SU-DHL-6 (cell line): ENCODE measurements around the gene EREG.

Experiments used
- EZH2phosphoT487 ChIP-seq: fragments of 200-600 bp; sonication (generic), shearing (Covaris generic); conservative IDR thresholded peaks from 2 replicates; pipeline ENCODE4 v1.6.1; 2018; ENCODE audit warnings: mild to moderate bottlenecking, antibody characterized with exemption, low read length, moderate library complexity, mixed read lengths
- TF ChIP-seq, protein P1 (sequence below): fragments of 200-600 bp; sonication (generic); IDR thresholded peaks from one replicate; pipeline ENCODE4 v1.5.1; 2017; ENCODE audit warnings: antibody characterized with exemption, mild to moderate bottlenecking, low read length, moderate library complexity; ENCODE audit not compliant: insufficient read depth, poor library complexity, severe bottlenecking

- TF ChIP-seq, protein P1, sequence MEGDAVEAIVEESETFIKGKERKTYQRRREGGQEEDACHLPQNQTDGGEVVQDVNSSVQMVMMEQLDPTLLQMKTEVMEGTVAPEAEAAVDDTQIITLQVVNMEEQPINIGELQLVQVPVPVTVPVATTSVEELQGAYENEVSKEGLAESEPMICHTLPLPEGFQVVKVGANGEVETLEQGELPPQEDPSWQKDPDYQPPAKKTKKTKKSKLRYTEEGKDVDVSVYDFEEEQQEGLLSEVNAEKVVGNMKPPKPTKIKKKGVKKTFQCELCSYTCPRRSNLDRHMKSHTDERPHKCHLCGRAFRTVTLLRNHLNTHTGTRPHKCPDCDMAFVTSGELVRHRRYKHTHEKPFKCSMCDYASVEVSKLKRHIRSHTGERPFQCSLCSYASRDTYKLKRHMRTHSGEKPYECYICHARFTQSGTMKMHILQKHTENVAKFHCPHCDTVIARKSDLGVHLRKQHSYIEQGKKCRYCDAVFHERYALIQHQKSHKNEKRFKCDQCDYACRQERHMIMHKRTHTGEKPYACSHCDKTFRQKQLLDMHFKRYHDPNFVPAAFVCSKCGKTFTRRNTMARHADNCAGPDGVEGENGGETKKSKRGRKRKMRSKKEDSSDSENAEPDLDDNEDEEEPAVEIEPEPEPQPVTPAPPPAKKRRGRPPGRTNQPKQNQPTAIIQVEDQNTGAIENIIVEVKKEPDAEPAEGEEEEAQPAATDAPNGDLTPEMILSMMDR, result no peak
- TF ChIP-seq EZH2phosphoT487, result no peak
Measured at GRCh38 chr4:74413265-74413664, 48.3 kb downstream of the EREG start.
